HG03159 (cell line): ENCODE measurements around the gene MYH15.
A peak's percentile ranks its signal among the peaks of the same experiment; 100 is the strongest.

Experiments
- ATAC-seq: cut with Tn5 transposase; IDR thresholded peaks from one replicate; pipeline ENCODE4 v1.9.1; 2021; ENCODE audit warnings: mild to moderate bottlenecking, moderate library complexity; ENCODE audit not compliant: unreplicated experiment

The MYH15 gene

GRCh38 chr3:108428586-108428985 lies 81.8 kb downstream of the MYH15 start:
- no peak for ATAC-seq

- ATAC-seq: no peak
Measured at GRCh38 chr3:108420926-108421325, 89.5 kb downstream of the MYH15 start.

- ATAC-seq: no peak
Measured at GRCh38 chr3:108416111-108416869, 94.1 kb downstream of the MYH15 start.

- ATAC-seq: no peak
Measured at GRCh38 chr3:108415661-108416060, 94.7 kb downstream of the MYH15 start.

GRCh38 chr3:108414007-108414406 lies 96.4 kb downstream of the MYH15 start:
- ATAC-seq: no peak

GRCh38 chr3:108412121-108412750 lies 98.2 kb downstream of the MYH15 start:
- ATAC-seq: no peak

- no peak for ATAC-seq
Measured at GRCh38 chr3:108410531-108410984, 99.8 kb downstream of the MYH15 start.

- ATAC-seq: no peak
Measured at GRCh38 chr3:108409800-108410178, 100.6 kb downstream of the MYH15 start.

- no peak for ATAC-seq
Measured at GRCh38 chr3:108408883-108409799, 101.3 kb downstream of the MYH15 start.

- ATAC-seq: no peak
Measured at GRCh38 chr3:108407886-108408285, 102.5 kb downstream of the MYH15 start.

GRCh38 chr3:108406661-108407206 lies 103.7 kb downstream of the MYH15 start:
- peak; percentile 96 for ATAC-seq

GRCh38 chr3:108406063-108406660 lies 104.2 kb downstream of the MYH15 start:
- no peak for ATAC-seq

- ATAC-seq: no peak
Measured at GRCh38 chr3:108404368-108404767, 106.0 kb downstream of the MYH15 start.

- ATAC-seq: no peak
Measured at GRCh38 chr3:108403686-108404345, 106.6 kb downstream of the MYH15 start.

GRCh38 chr3:108403198-108403597 lies 107.2 kb downstream of the MYH15 start:
- ATAC-seq: no peak

GRCh38 chr3:108401836-108402235 lies 108.6 kb downstream of the MYH15 start:
- ATAC-seq: no peak

- ATAC-seq: no peak
Measured at GRCh38 chr3:108398510-108398909, 111.9 kb downstream of the MYH15 start.

GRCh38 chr3:108396336-108396735 lies 114.1 kb downstream of the MYH15 start:
- no peak for ATAC-seq

- ATAC-seq: no peak
Measured at GRCh38 chr3:108394563-108394962, 115.8 kb downstream of the MYH15 start.

- no peak for ATAC-seq
Measured at GRCh38 chr3:108394016-108394415, 116.4 kb downstream of the MYH15 start.
